HepG2 (cell line): ENCODE results near the gene SDHD. TPM values are rescaled to one million over a fixed set of nuclear protein-coding genes. Genes with fewer than 3 reads are reported as not detected.

Experiments used
- ATAC-seq: fragments of 200-7000 bp; cut with Tn5 transposase; 3 replicates; pipeline ENCODE4 v1.9.1; 2020; ENCODE audit warnings: mild to moderate bottlenecking, moderate library complexity
- BruUV-seq: library from RNA; stranded (reverse); fragments of 400-500 nt; replicated peaks from 2 replicates; lab custom pipeline; 2021; lab: Mats Ljungman, UMichigan
- CTCF ChIA-PET: fragments of 300-600 bp; formaldehyde crosslinking; extraction: SDS; loops from one replicate; lab custom pipeline; 2021; ENCODE audit warnings: low total read pairs, inconsistent platforms, low intra/inter-chr PET ratio; lab: Yijun Ruan, JAX
- POLR2A ChIA-PET: fragments of 350-600 bp; sonication (Branson Sonifier 250); formaldehyde crosslinking; loops from one replicate; lab custom pipeline; 2020; ENCODE audit warnings: antibody characterized with exemption, inconsistent platforms; lab: Yijun Ruan, JAX
- DNase-seq: peaks from one replicate; pipeline ENCODE4 v3.0.0-alpha.2; 2015; ENCODE audit warnings: low spot score
- FAIRE-seq: peaks from 3 replicates; lab custom pipeline; 2011; peaks lifted over from hg19 to GRCh38; lab: Jason Lieb, UNC
- H2AFZ ChIP-seq: one replicate; pipeline ENCODE4 v1.6.1; 2011; ENCODE audit warnings: low read length, inconsistent platforms
- H3K27ac ChIP-seq: fragments of 300-600 bp; 3 replicates; pipeline ENCODE4 v1.8.0; 2011; ENCODE audit warnings: mixed run types, mild to moderate bottlenecking, mixed read lengths, low read length, inconsistent platforms; ENCODE audit not compliant: insufficient read depth; ENCODE audit errors: extremely low read length
- H3K27me3 ChIP-seq, 2 experiments: fragments of 200-600 bp in 1 of 2; 2 replicates in 1 of 2; 3 replicates in 1 of 2; pipeline versions ENCODE4 v1.6.0 to v1.8.0; 2011; ENCODE audit warnings: low read length in 2 of 2, mild to moderate bottlenecking in 2 of 2, moderate library complexity in 2 of 2, inconsistent platforms in 1 of 2; ENCODE audit not compliant: insufficient read depth in 2 of 2, control insufficient read depth in 1 of 2
- H3K36me3 ChIP-seq, 2 experiments: fragments of 200-600 bp in 1 of 2; replicated peaks in 1 of 2; 2 replicates in 1 of 2; 3 replicates in 1 of 2; pipeline versions ENCODE4 v1.5.1 to v1.8.0; 2011; ENCODE audit warnings: low read length in 2 of 2, inconsistent platforms in 1 of 2; ENCODE audit not compliant: insufficient read depth in 2 of 2, control insufficient read depth in 1 of 2
- H3K4me1 ChIP-seq: 2 replicates; pipeline ENCODE4 v1.5.1; 2012; ENCODE audit warnings: low read length, inconsistent platforms; ENCODE audit not compliant: insufficient read depth
- H3K4me2 ChIP-seq: 2 replicates; pipeline ENCODE4 v1.6.0; 2011; ENCODE audit warnings: low read depth, low read length, inconsistent platforms
- H3K4me3 ChIP-seq, 3 experiments: fragments of 200-600 bp in 1 of 3; sonication (generic), shearing (Covaris generic) in 1 of 3; replicated peaks in 1 of 3; 2 replicates each; pipeline ENCODE4 v1.5.1; 2011 to 2016; ENCODE audit warnings: low read length in 3 of 3, inconsistent platforms in 2 of 3, low read depth in 2 of 3, mild to moderate bottlenecking in 2 of 3, control low read depth in 1 of 3, mixed read lengths in 1 of 3; ENCODE audit not compliant: insufficient read depth in 1 of 3
- H3K79me2 ChIP-seq: one replicate; pipeline ENCODE4 v1.6.1; 2011; ENCODE audit warnings: low read length, inconsistent platforms; ENCODE audit not compliant: insufficient read depth
- H3K9ac ChIP-seq: 2 replicates; pipeline ENCODE4 v1.6.0; 2011; ENCODE audit warnings: mild to moderate bottlenecking, low read depth, low read length, inconsistent platforms; ENCODE audit not compliant: insufficient read depth
- H3K9me3 ChIP-seq: 2 replicates; pipeline ENCODE4 v1.5.1; 2012; ENCODE audit warnings: mild to moderate bottlenecking, low read length
- H4K20me1 ChIP-seq: 2 replicates; pipeline ENCODE4 v1.6.0; 2011; ENCODE audit warnings: inconsistent platforms, mild to moderate bottlenecking, low read length, moderate library complexity; ENCODE audit not compliant: insufficient read depth
- ATAD3A ChIP-seq: sonication (generic); formaldehyde crosslinking; IDR thresholded peaks from 2 replicates; pipeline ENCODE4 v1.4.0; 2020; ENCODE audit warnings: missing genetic modification reagents
- CERS6 ChIP-seq: sonication (generic); formaldehyde crosslinking; IDR thresholded peaks from 2 replicates; pipeline ENCODE4 v1.5.0; 2020; ENCODE audit warnings: missing genetic modification reagents
- ISX ChIP-seq: sonication (generic); formaldehyde crosslinking; conservative IDR thresholded peaks from 2 replicates; pipeline ENCODE4 v1.5.0; 2020; ENCODE audit warnings: missing genetic modification reagents
- NFE2 ChIP-seq: sonication (generic); formaldehyde crosslinking; IDR thresholded peaks from 2 replicates; pipeline ENCODE4 v1.4.0; 2020; ENCODE audit warnings: missing genetic modification reagents
- TAF15 ChIP-seq: fragments of 200-400 bp; formaldehyde crosslinking; IDR thresholded peaks from one replicate; pipeline ENCODE4 v1.6.1; 2018; ENCODE audit warnings: mild to moderate bottlenecking, low read depth, low read length; ENCODE audit not compliant: poor library complexity, severe bottlenecking
- ZNF234 ChIP-seq: sonication (generic); formaldehyde crosslinking; conservative IDR thresholded peaks from 2 replicates; pipeline ENCODE4 v1.5.1; 2020; ENCODE audit warnings: mild to moderate bottlenecking, missing genetic modification reagents
- ZNF780A ChIP-seq: sonication (generic); formaldehyde crosslinking; IDR thresholded peaks from 2 replicates; pipeline ENCODE4 v1.8.0; 2022; ENCODE audit warnings: mild to moderate bottlenecking, missing genetic modification reagents, moderate library complexity
- WGBS: methylation state at CpG from one replicate; pipeline ENCODE4 v1.1.6; 2017; ENCODE audit warnings: low lambda C conversion rate; 5-methylcytosine and 5-hydroxymethylcytosine counted together
- in situ Hi-C: cut with HindIII; loops from 2 replicates; pipeline ENCODE4 v1.10.0; 2017; ENCODE audit warnings: low pct_unique_long_range_greater_than_20kb; ENCODE audit not compliant: extremely low pct_ligation_motif_present
- intact Hi-C: fragments of 100-400 bp; cut with micrococcal nuclease; formaldehyde crosslinking; loops from one replicate; pipeline ENCODE4 v1.10.0; 2022; ENCODE audit not compliant: unreplicated experiment
- polyA plus RNA-seq, 8 experiments: library from polyadenylated mRNA; depleted of rRNA in 3 of 8; stranded (reverse) in 7 of 8; unstranded in 1 of 8; fragments of >200 nt; fragmentation: Illumina TruSeq in 4 of 8; extraction: Trizol in 4 of 8; gene quantifications; 2 replicates each; pipeline versions ENCODE4 v1.2.1 to v1.2.3, GENCODE V29; 2011 to 2016; ENCODE audit warnings: low read depth in 4 of 8, missing spikeins in 1 of 8, mixed read lengths in 1 of 8; ENCODE audit not compliant: insufficient read depth in 1 of 8
- total RNA-seq, 5 experiments: library from RNA; depleted of rRNA; stranded (reverse); fragments of >200 nt; fragmentation: Illumina TruSeq; extraction: Trizol; gene quantifications; 2 replicates each; pipeline ENCODE4 v1.2.3, GENCODE V29; 2016; ENCODE audit warnings: low read depth in 1 of 5
- TF ChIP-seq, protein P1 (sequence below): sonication (generic); formaldehyde crosslinking; IDR thresholded peaks from 2 replicates; pipeline ENCODE4 v1.9.0; 2021; ENCODE audit warnings: missing genetic modification reagents, mild to moderate bottlenecking, borderline replicate concordance

Gene SDHD
- total and polyA plus RNA-seq, 2 of the 13 experiments (the other 11 are each of a cell fraction or from before 2014, with no cell fraction given) = 117 to 123 TPM

GRCh38 chr11:112050721-112051120, 36.0 kb upstream of the SDHD start:
- Histone ChIP-seq H3K9ac (no peak overlapping the region), H3K79me2 (peaks cover 5% of the 10 kb centered on the region), H3K4me3 (no peak overlapping the region), H3K27me3 (no peaks in the 10 kb centered on the region), H3K9me3 (no peaks in the 10 kb centered on the region), H3K4me2 (no peak overlapping the region), H3K36me3 (peaks cover 3 to 50% of the 10 kb centered on the region in 2 experiments; a peak in 4 of 5 replicates), H3K4me1 (no peaks in the 10 kb centered on the region), H3K27ac (no peak overlapping the region), H2AFZ (no peak overlapping the region), H4K20me1 (no peaks in the 10 kb centered on the region)
- intact Hi-C loops = no loop called here
- no peak for ATAC-seq
- in situ Hi-C loops = no loop called here
- CTCF ChIA-PET = no interaction called here
- WGBS = 95% methylated on average over 3 of the region's 3 CpGs
- POLR2A ChIA-PET = no interaction called here
- TF ChIP-seq TAF15 (no peak), ZNF234 (CRISPR knock-in tag) (no peak), CERS6 (CRISPR knock-in tag) (no peak)
- DNase-seq = no peak
- FAIRE-seq = no peak
- BruUV-seq = no TSS peak

DNA sequence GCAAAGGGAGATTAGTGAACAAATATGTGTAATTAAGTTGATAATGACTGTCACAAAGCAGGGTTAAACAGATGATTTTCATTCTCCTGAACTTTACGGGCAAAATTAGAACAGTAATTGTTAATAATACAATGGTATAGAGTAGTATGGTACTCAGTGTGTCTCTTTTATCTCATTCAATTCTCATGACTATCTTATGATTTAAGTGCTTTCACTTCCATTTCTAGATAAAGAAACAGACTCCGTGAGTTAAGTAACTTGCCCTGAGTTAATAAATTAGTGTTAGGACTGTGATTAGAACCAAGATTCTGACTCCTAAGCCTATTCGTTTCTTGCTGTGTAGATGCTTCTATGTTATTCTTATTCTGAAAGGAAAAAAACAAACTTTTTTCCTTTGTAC, 34.9 kb upstream of the SDHD start:
- peaks cover 5% of the 10 kb centered on the region for H3K79me2 ChIP-seq
- H3K9me3 ChIP-seq = no peaks in the 10 kb centered on the region
- CTCF ChIA-PET = no interaction called here
- ATAC-seq (no peak), DNase-seq (no peak), FAIRE-seq (no peak)
- no peak overlapping the region for H3K9ac ChIP-seq
- no peak overlapping the region for H3K4me2 ChIP-seq
- no peak overlapping the region for H2AFZ ChIP-seq
- H3K4me1 ChIP-seq = no peaks in the 10 kb centered on the region
- H3K27me3 ChIP-seq = no peaks in the 10 kb centered on the region
- intact Hi-C loops = no loop called here
- peaks cover 5 to 54% of the 10 kb centered on the region in 2 experiments; a peak in 4 of 5 replicates for H3K36me3 ChIP-seq
- POLR2A ChIA-PET = no interaction called here
- H3K4me3 ChIP-seq = no peak overlapping the region
- H3K27ac ChIP-seq = no peak overlapping the region
- 98% methylated on average over 3 of the region's 3 CpGs for whole genome bisulfite sequencing
- no TSS peak for BruUV-seq
- in situ Hi-C loops = no loop called here
- no peaks in the 10 kb centered on the region for H4K20me1 ChIP-seq
- TF ChIP-seq, protein P1, sequence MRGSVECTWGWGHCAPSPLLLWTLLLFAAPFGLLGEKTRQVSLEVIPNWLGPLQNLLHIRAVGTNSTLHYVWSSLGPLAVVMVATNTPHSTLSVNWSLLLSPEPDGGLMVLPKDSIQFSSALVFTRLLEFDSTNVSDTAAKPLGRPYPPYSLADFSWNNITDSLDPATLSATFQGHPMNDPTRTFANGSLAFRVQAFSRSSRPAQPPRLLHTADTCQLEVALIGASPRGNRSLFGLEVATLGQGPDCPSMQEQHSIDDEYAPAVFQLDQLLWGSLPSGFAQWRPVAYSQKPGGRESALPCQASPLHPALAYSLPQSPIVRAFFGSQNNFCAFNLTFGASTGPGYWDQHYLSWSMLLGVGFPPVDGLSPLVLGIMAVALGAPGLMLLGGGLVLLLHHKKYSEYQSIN = no peak
- TF ChIP-seq ISX = no peak
- no peak for TF ChIP-seq ZNF780A (CRISPR knock-in tag)
- no peak for TF ChIP-seq ATAD3A (CRISPR knock-in tag)
- no peak for TF ChIP-seq NFE2 (CRISPR knock-in tag)
